ENCODE data around the gene DNAJC1.

DNA sequence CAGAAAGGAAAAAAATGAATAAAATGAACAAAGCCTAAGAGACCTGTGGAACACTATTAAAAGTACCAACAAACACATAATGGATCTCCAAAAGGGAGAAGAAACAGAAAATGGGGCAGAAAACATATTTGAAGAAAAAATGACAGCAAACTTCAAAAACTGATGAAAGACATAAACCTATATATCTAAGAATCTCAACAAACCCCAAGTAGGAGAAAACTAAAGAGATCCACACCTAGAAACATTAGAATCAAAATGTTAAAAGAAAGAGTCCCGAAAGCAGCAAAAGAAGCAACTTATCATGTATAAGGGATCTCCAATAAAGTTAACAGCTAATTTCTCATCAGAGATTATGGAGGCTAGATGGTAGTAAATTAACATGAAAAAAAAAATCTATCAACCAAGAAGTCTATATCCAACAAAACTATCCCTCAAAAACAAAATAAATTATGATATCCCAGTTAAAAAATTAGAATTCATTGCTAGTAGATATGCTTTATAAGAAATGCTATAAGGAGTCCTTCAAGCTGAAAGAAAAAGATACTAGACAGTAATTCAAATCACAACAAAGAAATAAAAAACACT, 68.0 kb downstream of the DNAJC1 start:
- TF ChIP-seq TAF1 (IDR thresholded peaks at IDR 0.05; ENCODE audit: borderline replicate concordance, insufficient read depth, low read length), result no peak
- TF ChIP-seq, protein P1, sequence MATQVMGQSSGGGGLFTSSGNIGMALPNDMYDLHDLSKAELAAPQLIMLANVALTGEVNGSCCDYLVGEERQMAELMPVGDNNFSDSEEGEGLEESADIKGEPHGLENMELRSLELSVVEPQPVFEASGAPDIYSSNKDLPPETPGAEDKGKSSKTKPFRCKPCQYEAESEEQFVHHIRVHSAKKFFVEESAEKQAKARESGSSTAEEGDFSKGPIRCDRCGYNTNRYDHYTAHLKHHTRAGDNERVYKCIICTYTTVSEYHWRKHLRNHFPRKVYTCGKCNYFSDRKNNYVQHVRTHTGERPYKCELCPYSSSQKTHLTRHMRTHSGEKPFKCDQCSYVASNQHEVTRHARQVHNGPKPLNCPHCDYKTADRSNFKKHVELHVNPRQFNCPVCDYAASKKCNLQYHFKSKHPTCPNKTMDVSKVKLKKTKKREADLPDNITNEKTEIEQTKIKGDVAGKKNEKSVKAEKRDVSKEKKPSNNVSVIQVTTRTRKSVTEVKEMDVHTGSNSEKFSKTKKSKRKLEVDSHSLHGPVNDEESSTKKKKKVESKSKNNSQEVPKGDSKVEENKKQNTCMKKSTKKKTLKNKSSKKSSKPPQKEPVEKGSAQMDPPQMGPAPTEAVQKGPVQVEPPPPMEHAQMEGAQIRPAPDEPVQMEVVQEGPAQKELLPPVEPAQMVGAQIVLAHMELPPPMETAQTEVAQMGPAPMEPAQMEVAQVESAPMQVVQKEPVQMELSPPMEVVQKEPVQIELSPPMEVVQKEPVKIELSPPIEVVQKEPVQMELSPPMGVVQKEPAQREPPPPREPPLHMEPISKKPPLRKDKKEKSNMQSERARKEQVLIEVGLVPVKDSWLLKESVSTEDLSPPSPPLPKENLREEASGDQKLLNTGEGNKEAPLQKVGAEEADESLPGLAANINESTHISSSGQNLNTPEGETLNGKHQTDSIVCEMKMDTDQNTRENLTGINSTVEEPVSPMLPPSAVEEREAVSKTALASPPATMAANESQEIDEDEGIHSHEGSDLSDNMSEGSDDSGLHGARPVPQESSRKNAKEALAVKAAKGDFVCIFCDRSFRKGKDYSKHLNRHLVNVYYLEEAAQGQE (IDR thresholded peaks at IDR 0.05; ENCODE audit: insufficient read depth in 1 of 2, low read depth in 2 of 2, low read length in 2 of 2), result no peak
- no peak for TF ChIP-seq POLR2AphosphoS5 (IDR thresholded peaks at IDR 0.05; ENCODE audit: low read depth, low read length)
- TF ChIP-seq SIN3A (IDR thresholded peaks at IDR 0.05; ENCODE audit: borderline replicate concordance, insufficient read depth, low read length), result no peak
- no peak for TF ChIP-seq FOXP2 (optimal IDR thresholded peaks at IDR 0.05; ENCODE audit: borderline replicate concordance, extremely low read depth, extremely low read length, insufficient read depth)

Measured in PFSK-1 (cell line).